Measurements from ENCODE around the gene NRXN3. TPM values are rescaled to one million over a fixed set of nuclear protein-coding genes. Genes with fewer than 3 reads are reported as not detected.
"Not testable (repeated sequence)": the region's sequence is repeated elsewhere in the genome, so short reads cannot be mapped to it uniquely, and the experiment has no call there.

The NRXN3 gene
- total and polyA plus RNA-seq, 5 donors from 2014 or later = not detected

DNA sequence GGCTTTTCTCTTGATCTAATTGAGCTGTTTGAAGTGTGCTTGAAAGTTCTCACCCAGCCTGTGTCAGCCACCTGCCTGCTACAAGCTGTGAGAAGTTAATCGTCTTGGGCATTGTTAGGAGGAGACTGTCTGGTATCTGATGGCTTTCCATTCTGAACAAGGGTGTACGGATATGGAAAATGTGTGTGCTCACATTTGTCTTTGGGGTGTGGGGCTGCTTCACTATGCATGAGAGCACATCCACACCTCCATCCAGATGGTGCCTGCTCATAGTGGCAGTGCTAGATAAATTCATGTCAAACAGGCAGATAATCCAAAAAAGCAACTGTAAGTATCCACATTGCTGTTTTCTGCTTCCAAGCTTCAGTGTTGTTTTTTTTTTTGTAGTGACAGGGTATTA is 1578.9 kb downstream of the NRXN3 start:
- H3K27me3 Mint-ChIP-seq = no peaks in the 10 kb centered on the region
- ATAC-seq (ENCODE audit: low read depth in 2 of 2) (no peak), DNase-seq (no peak)
- H3K27ac ChIP-seq (ENCODE audit: insufficient read depth, low read length, poor library complexity, severe bottlenecking) = no peak overlapping the region
- H3K36me3 ChIP-seq (ENCODE audit: control insufficient read depth, insufficient read depth, low read length) = no peaks in the 10 kb centered on the region
- no peaks in the 10 kb centered on the region for H3K4me1 Mint-ChIP-seq
- H3K36me3 Mint-ChIP-seq = no peaks in the 10 kb centered on the region
- no peaks in the 10 kb centered on the region for H3K9me3 ChIP-seq (ENCODE audit: control insufficient read depth in 2 of 2, low read length in 2 of 2)
- H3K4me3 Mint-ChIP-seq = no peak overlapping the region
- H3K4me1 ChIP-seq (ENCODE audit: control insufficient read depth, insufficient read depth, low read length, poor library complexity, severe bottlenecking) = no peaks in the 10 kb centered on the region
- peaks cover 0 to 4% (median 2%) of the 10 kb centered on the region in 7 donors for H3K9me3 Mint-ChIP-seq
- no peaks in the 10 kb centered on the region for H3K27me3 ChIP-seq (ENCODE audit: control insufficient read depth, insufficient read depth, low read length)
- no peak overlapping the region for H3K27ac Mint-ChIP-seq
- H3K4me3 ChIP-seq (ENCODE audit: low read depth, low read length) = no peak overlapping the region

DNA sequence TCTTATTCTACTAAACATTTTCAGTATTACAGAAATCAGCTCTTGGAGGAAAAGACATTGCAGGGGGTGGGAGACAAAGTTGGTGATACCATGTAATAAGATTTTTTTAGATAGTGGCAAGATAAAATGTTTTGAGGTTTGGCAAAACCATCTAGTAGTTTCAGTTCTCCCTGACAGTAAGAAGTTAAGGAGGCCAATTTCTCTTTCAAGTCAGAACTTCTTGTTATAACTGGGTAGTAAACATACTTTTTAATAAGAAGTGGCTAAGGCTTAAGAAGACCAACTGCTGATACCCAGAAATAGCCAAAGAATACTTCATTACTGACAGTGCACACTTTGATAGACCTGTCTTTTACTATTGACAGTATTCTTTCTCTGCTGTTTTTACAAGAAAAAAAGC is 1588.8 kb downstream of the NRXN3 start:
- Mint-ChIP-seq H3K4me1 (no peaks in the 10 kb centered on the region), H3K9me3 (peaks cover 3 to 22% (median 6%) of the 10 kb centered on the region in 7 donors)
- DNase-seq = no peak

DNA sequence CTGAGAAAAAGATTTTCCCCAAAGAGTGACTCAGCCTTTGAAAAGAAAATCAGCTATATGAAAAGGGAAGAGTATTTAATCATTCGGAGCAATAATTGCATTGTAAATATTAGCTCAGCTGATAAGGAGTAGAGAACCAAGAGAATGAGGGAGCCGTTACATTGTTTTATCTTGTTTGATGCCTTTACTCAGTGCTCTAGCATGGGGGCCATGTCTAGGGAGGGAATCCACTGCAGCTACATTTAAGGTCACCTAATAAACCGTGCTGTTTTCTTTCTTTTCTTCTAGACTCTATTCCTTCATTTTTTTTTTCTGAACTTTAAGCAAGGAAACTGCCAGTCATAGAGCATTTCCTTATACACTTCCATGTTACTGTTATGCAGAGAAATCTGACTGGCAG is 1594.2 kb downstream of the NRXN3 start:
- Histone ChIP-seq H3K4me1 (ENCODE audit: control insufficient read depth, insufficient read depth, low read length, poor library complexity, severe bottlenecking) (no peaks in the 10 kb centered on the region), H3K36me3 (ENCODE audit: control insufficient read depth, insufficient read depth, low read length) (no peaks in the 10 kb centered on the region), H3K27me3 (ENCODE audit: control insufficient read depth, insufficient read depth, low read length) (no peaks in the 10 kb centered on the region), H3K4me3 (ENCODE audit: low read depth, low read length) (no peak overlapping the region), H3K9me3 (ENCODE audit: control insufficient read depth in 2 of 2, low read length in 2 of 2) (no peaks in the 10 kb centered on the region), H3K27ac (ENCODE audit: insufficient read depth, low read length, poor library complexity, severe bottlenecking) (no peak overlapping the region)
- no peak overlapping the region for H3K4me3 Mint-ChIP-seq
- peaks cover 4 to 11% (median 5%) of the 10 kb centered on the region in 7 donors for H3K9me3 Mint-ChIP-seq
- DNase-seq = no peak
- H3K27me3 Mint-ChIP-seq = no peaks in the 10 kb centered on the region
- no peaks in the 10 kb centered on the region for H3K36me3 Mint-ChIP-seq
- H3K4me1 Mint-ChIP-seq = no peaks in the 10 kb centered on the region
- ATAC-seq (ENCODE audit: low read depth in 2 of 2) = no peak
- no peak overlapping the region for H3K27ac Mint-ChIP-seq

More for the DNA sequence above, 1588.8 kb downstream of the NRXN3 start:
- H3K36me3 ChIP-seq (ENCODE audit: control insufficient read depth, insufficient read depth, low read length) = no peaks in the 10 kb centered on the region
- H3K27ac Mint-ChIP-seq = no peak overlapping the region
- H3K4me3 Mint-ChIP-seq = no peak overlapping the region
- no peaks in the 10 kb centered on the region for H3K36me3 Mint-ChIP-seq
- no peaks in the 10 kb centered on the region for H3K9me3 ChIP-seq (ENCODE audit: control insufficient read depth in 2 of 2, low read length in 2 of 2)
- H3K27me3 Mint-ChIP-seq = no peaks in the 10 kb centered on the region
- H3K4me3 ChIP-seq (ENCODE audit: low read depth, low read length) = no peak overlapping the region
- H3K27me3 ChIP-seq (ENCODE audit: control insufficient read depth, insufficient read depth, low read length) = no peaks in the 10 kb centered on the region
- H3K4me1 ChIP-seq (ENCODE audit: control insufficient read depth, insufficient read depth, low read length, poor library complexity, severe bottlenecking) = no peaks in the 10 kb centered on the region
- H3K27ac ChIP-seq (ENCODE audit: insufficient read depth, low read length, poor library complexity, severe bottlenecking) = no peak overlapping the region
- no peak for ATAC-seq (ENCODE audit: low read depth in 2 of 2)

DNA sequence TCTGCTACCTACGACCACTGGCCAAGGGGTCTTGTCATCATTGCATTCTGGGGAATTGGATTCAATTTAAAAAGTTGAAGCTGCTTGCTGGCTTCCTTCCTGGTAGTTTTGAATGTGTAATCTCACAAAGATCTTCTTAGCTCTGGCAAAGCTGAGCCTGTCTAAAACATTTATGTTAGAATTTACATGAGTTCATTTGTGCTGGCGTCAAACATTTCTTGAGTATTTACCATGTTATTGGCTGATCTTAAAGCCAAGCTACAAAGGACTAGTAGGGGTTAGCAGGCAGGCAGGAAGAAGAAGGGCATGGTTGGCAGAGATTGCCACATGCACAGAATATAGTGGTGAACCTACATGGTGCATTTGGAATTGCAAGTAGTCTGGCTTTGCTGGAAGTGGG is 1596.3 kb downstream of the NRXN3 start:
- no peak overlapping the region for H3K4me3 Mint-ChIP-seq
- Histone ChIP-seq H3K27ac (ENCODE audit: insufficient read depth, low read length, poor library complexity, severe bottlenecking) (no peak overlapping the region), H3K27me3 (ENCODE audit: control insufficient read depth, insufficient read depth, low read length) (no peaks in the 10 kb centered on the region), H3K9me3 (ENCODE audit: control insufficient read depth in 2 of 2, low read length in 2 of 2) (no peaks in the 10 kb centered on the region), H3K4me3 (ENCODE audit: low read depth, low read length) (no peak overlapping the region), H3K4me1 (ENCODE audit: control insufficient read depth, insufficient read depth, low read length, poor library complexity, severe bottlenecking) (no peaks in the 10 kb centered on the region), H3K36me3 (ENCODE audit: control insufficient read depth, insufficient read depth, low read length) (no peaks in the 10 kb centered on the region)
- peaks cover 0 to 11% (median 4%) of the 10 kb centered on the region in 7 donors for H3K9me3 Mint-ChIP-seq
- DNase-seq (no peak), ATAC-seq (ENCODE audit: low read depth in 2 of 2) (no peak)
- H3K36me3 Mint-ChIP-seq = no peaks in the 10 kb centered on the region
- no peaks in the 10 kb centered on the region for H3K27me3 Mint-ChIP-seq
- no peaks in the 10 kb centered on the region for H3K4me1 Mint-ChIP-seq
- H3K27ac Mint-ChIP-seq = no peak overlapping the region

DNA sequence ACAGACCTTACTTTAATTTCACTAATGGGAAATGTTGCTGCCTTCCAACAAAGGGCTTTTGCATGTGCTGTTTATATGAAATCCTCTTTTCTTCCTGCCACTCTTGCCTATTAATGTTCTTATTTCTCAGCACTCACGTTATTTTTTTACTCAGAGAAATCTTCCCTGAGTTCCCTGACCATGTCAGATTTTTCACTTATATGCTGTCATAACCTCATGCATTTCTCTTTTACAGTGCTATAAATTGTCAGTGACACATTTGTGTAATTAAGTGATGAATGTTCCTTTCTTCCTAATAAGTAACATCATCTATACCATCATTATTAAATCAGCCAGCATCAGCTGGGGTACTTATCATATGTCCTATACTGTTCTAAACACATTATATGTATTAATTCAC is 1597.1 kb downstream of the NRXN3 start:
- H3K9me3 ChIP-seq (ENCODE audit: control insufficient read depth in 2 of 2, low read length in 2 of 2) = no peaks in the 10 kb centered on the region
- no peaks in the 10 kb centered on the region for H3K36me3 Mint-ChIP-seq
- no peaks in the 10 kb centered on the region for H3K4me1 ChIP-seq (ENCODE audit: control insufficient read depth, insufficient read depth, low read length, poor library complexity, severe bottlenecking)
- DNase-seq (no peak), ATAC-seq (ENCODE audit: low read depth in 2 of 2) (no peak)
- H3K27me3 ChIP-seq (ENCODE audit: control insufficient read depth, insufficient read depth, low read length) = no peaks in the 10 kb centered on the region
- no peaks in the 10 kb centered on the region for H3K27me3 Mint-ChIP-seq
- H3K27ac ChIP-seq (ENCODE audit: insufficient read depth, low read length, poor library complexity, severe bottlenecking) = no peak overlapping the region
- no peak overlapping the region for H3K4me3 Mint-ChIP-seq
- H3K4me1 Mint-ChIP-seq = no peaks in the 10 kb centered on the region
- no peaks in the 10 kb centered on the region for H3K36me3 ChIP-seq (ENCODE audit: control insufficient read depth, insufficient read depth, low read length)
- peaks cover 0 to 11% (median 4%) of the 10 kb centered on the region in 7 donors for H3K9me3 Mint-ChIP-seq
- H3K4me3 ChIP-seq (ENCODE audit: low read depth, low read length) = no peak overlapping the region
- H3K27ac Mint-ChIP-seq = no peak overlapping the region

DNA sequence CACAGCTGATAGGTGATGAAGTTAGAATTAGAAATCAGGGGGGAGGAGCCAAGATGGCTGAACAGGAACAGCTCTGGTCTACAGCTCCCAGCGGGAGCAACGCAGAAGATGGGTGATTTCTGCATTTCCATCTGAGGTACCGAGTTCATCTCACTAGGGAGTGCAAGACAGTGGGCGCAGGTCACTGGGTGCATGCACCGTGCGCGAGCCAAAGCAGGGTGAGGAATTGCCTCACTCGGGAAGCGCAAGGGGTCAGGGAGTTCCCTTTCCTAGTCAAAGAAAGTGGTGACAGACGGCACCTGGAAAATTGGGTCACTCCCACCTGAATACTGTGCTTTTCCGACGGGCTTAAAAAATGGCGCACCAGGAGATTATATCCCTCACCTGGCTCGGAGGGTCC is 1597.5 kb downstream of the NRXN3 start:
- not testable (repeated sequence) for DNase-seq; H3K4me1 ChIP-seq (ENCODE audit: control insufficient read depth, insufficient read depth, low read length, poor library complexity, severe bottlenecking); H3K4me1 Mint-ChIP-seq; H3K36me3 Mint-ChIP-seq; H3K36me3 ChIP-seq (ENCODE audit: control insufficient read depth, insufficient read depth, low read length); H3K4me3 ChIP-seq (ENCODE audit: low read depth, low read length); H3K27me3 ChIP-seq (ENCODE audit: control insufficient read depth, insufficient read depth, low read length); ATAC-seq (ENCODE audit: low read depth in 2 of 2); H3K9me3 ChIP-seq (ENCODE audit: control insufficient read depth in 2 of 2, low read length in 2 of 2); H3K27ac ChIP-seq (ENCODE audit: insufficient read depth, low read length, poor library complexity, severe bottlenecking); H3K4me3 Mint-ChIP-seq; H3K27me3 Mint-ChIP-seq; H3K27ac Mint-ChIP-seq
- H3K9me3 Mint-ChIP-seq = peaks cover 0 to 11% (median 4%) of the 10 kb centered on the region in 7 donors

DNA sequence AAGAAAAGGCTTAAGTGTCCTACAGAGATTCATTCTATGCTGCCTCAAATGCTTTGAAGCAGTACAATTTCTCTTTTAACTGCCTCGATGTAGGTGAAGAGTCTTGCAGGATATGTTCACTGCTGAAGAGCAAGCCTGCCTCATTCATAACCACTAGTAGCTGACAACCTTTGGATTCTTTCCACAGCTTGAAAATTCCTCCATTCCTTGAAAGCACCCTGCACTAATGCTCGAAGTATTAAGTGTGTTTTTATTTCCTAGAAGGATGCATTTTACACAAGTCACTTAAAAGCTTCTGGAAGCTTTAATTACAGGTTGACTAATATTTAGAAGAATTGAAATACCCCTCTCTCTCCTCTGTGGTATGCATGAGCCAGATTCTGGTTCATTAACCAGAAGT is 1611.7 kb downstream of the NRXN3 start:
- DNase-seq (no peak), ATAC-seq (ENCODE audit: low read depth in 2 of 2) (no peak)
- no peak overlapping the region for H3K4me3 ChIP-seq (ENCODE audit: low read depth, low read length)
- H3K27ac ChIP-seq (ENCODE audit: insufficient read depth, low read length, poor library complexity, severe bottlenecking) = no peak overlapping the region
- H3K9me3 ChIP-seq (ENCODE audit: control insufficient read depth in 2 of 2, low read length in 2 of 2) = no peaks in the 10 kb centered on the region
- H3K36me3 ChIP-seq (ENCODE audit: control insufficient read depth, insufficient read depth, low read length) = no peaks in the 10 kb centered on the region
- Mint-ChIP-seq H3K36me3 (no peaks in the 10 kb centered on the region), H3K27me3 (no peaks in the 10 kb centered on the region), H3K27ac (no peak overlapping the region), H3K9me3 (peaks cover 0 to 11% (median 2%) of the 10 kb centered on the region in 7 donors), H3K4me3 (no peak overlapping the region), H3K4me1 (no peaks in the 10 kb centered on the region)
- no peaks in the 10 kb centered on the region for H3K27me3 ChIP-seq (ENCODE audit: control insufficient read depth, insufficient read depth, low read length)
- H3K4me1 ChIP-seq (ENCODE audit: control insufficient read depth, insufficient read depth, low read length, poor library complexity, severe bottlenecking) = no peaks in the 10 kb centered on the region

DNA sequence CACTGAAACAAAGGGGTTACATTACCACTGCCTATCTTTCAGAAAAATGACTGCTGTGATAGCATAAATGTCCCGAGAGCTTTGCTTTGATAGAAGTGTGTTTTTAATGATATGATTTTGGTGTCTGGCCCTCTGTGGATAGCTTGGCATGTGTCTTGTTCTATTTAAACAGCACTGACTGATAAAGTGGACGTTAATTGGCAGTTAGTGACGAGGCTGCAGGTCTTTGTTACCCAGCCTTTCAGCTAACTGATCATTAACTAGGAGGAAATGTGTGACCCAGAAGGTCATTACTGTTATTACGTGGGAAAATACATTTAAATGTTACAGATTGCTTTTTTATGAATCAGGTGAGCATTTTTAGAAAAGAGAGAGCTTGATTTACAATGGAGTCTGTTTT is 1612.9 kb downstream of the NRXN3 start:
- no peak overlapping the region for H3K4me3 ChIP-seq (ENCODE audit: low read depth, low read length)
- no peaks in the 10 kb centered on the region for H3K4me1 Mint-ChIP-seq
- H3K27me3 Mint-ChIP-seq = no peaks in the 10 kb centered on the region
- H3K9me3 Mint-ChIP-seq = peaks cover 0 to 8% (median 4%) of the 10 kb centered on the region in 7 donors
- H3K27ac ChIP-seq (ENCODE audit: insufficient read depth, low read length, poor library complexity, severe bottlenecking) = no peak overlapping the region
- no peak overlapping the region for H3K4me3 Mint-ChIP-seq
- H3K27me3 ChIP-seq (ENCODE audit: control insufficient read depth, insufficient read depth, low read length) = no peaks in the 10 kb centered on the region
- DNase-seq (no peak), ATAC-seq (ENCODE audit: low read depth in 2 of 2) (no peak)
- H3K36me3 Mint-ChIP-seq = no peaks in the 10 kb centered on the region
- H3K27ac Mint-ChIP-seq = no peak overlapping the region
- H3K36me3 ChIP-seq (ENCODE audit: control insufficient read depth, insufficient read depth, low read length) = no peaks in the 10 kb centered on the region
- H3K9me3 ChIP-seq (ENCODE audit: control insufficient read depth in 2 of 2, low read length in 2 of 2) = no peaks in the 10 kb centered on the region
- H3K4me1 ChIP-seq (ENCODE audit: control insufficient read depth, insufficient read depth, low read length, poor library complexity, severe bottlenecking) = no peaks in the 10 kb centered on the region

All from CD4-positive, CD25-positive, alpha-beta regulatory T cell (primary cell).